Astrocyte (in vitro differentiated cells and primary cell): ENCODE data around the gene PAFAH1B2. TPM values are rescaled to one million over a fixed set of nuclear protein-coding genes. Genes with fewer than 3 reads are reported as not detected.

Experiments
- DNase-seq: peaks from one replicate; pipeline ENCODE4 v3.0.0-alpha.2; 2010; ENCODE audit warnings: low read depth
- FAIRE-seq: peaks from 2 replicates; lab custom pipeline; 2011; peaks lifted over from hg19 to GRCh38; lab: Jason Lieb, UNC
- H2AFZ ChIP-seq: 2 replicates; pipeline ENCODE4 v1.6.0; 2012; ENCODE audit warnings: low read depth, low read length, inconsistent platforms
- H3K27ac ChIP-seq: 2 replicates; pipeline ENCODE4 v1.5.1; 2011; ENCODE audit warnings: low read depth, low read length, inconsistent platforms
- H3K27me3 ChIP-seq: 2 replicates; pipeline ENCODE4 v1.6.0; 2011; ENCODE audit warnings: low read length, inconsistent platforms; ENCODE audit not compliant: insufficient read depth
- H3K36me3 ChIP-seq: 2 replicates; pipeline ENCODE4 v1.5.1; 2011; ENCODE audit warnings: low read length, inconsistent platforms; ENCODE audit not compliant: insufficient read depth
- H3K4me1 ChIP-seq: 2 replicates; pipeline ENCODE4 v1.5.1; 2011; ENCODE audit warnings: low read length, inconsistent platforms; ENCODE audit not compliant: insufficient read depth
- H3K4me2 ChIP-seq: 2 replicates; pipeline ENCODE4 v1.6.0; 2012; ENCODE audit warnings: low read length, inconsistent platforms
- H3K4me3 ChIP-seq: 2 replicates; pipeline ENCODE4 v1.5.1; 2011; ENCODE audit warnings: low read depth, mild to moderate bottlenecking, low read length, inconsistent platforms; ENCODE audit not compliant: insufficient read depth
- H3K79me2 ChIP-seq: 2 replicates; pipeline ENCODE4 v1.6.0; 2012; ENCODE audit warnings: mild to moderate bottlenecking, low read length, inconsistent platforms; ENCODE audit not compliant: insufficient read depth
- H3K9ac ChIP-seq: 2 replicates; pipeline ENCODE4 v1.6.0; 2012; ENCODE audit warnings: mild to moderate bottlenecking, low read length, inconsistent platforms
- H3K9me3 ChIP-seq: 2 replicates; pipeline ENCODE4 v1.5.1; 2012; ENCODE audit warnings: low read depth, mild to moderate bottlenecking, low read length, inconsistent platforms; ENCODE audit not compliant: insufficient read depth
- H4K20me1 ChIP-seq: 2 replicates; pipeline ENCODE4 v1.6.0; 2012; ENCODE audit warnings: low read length, inconsistent platforms; ENCODE audit not compliant: insufficient read depth
- H3K27ac Mint-ChIP-seq: one replicate; pipeline ENCODE4 v1.8.0; 2021; ENCODE audit warnings: mild to moderate bottlenecking, mixed read lengths; ENCODE audit not compliant: unreplicated experiment
- H3K27me3 Mint-ChIP-seq: one replicate; pipeline ENCODE4 v1.8.0; 2021; ENCODE audit warnings: low read depth, mixed read lengths; ENCODE audit not compliant: unreplicated experiment
- H3K36me3 Mint-ChIP-seq: one replicate; pipeline ENCODE4 v1.8.0; 2021; ENCODE audit warnings: low read depth, mixed read lengths; ENCODE audit not compliant: unreplicated experiment
- H3K4me1 Mint-ChIP-seq: one replicate; pipeline ENCODE4 v1.8.0; 2021; ENCODE audit warnings: low read depth, mixed read lengths; ENCODE audit not compliant: unreplicated experiment
- H3K4me3 Mint-ChIP-seq: one replicate; pipeline ENCODE4 v1.8.0; 2021; ENCODE audit warnings: mild to moderate bottlenecking, moderate library complexity, mixed read lengths; ENCODE audit not compliant: unreplicated experiment
- H3K9me3 Mint-ChIP-seq: one replicate; pipeline ENCODE4 v1.8.0; 2021; ENCODE audit warnings: mild to moderate bottlenecking, mixed read lengths; ENCODE audit not compliant: unreplicated experiment
- EZH2 ChIP-seq: IDR thresholded peaks from 2 replicates; pipeline ENCODE4 v1.6.1; 2012; ENCODE audit warnings: mild to moderate bottlenecking, low read length, inconsistent platforms; ENCODE audit not compliant: insufficient read depth
- total RNA-seq: library from RNA; stranded (reverse); gene quantifications from 2 replicates; pipeline ENCODE4 v1.2.1, GENCODE V29; 2021
- TF ChIP-seq, protein P1 (sequence below): IDR thresholded peaks from 2 replicates; pipeline ENCODE4 v1.5.1; 2011; ENCODE audit warnings: low read depth, mild to moderate bottlenecking, inconsistent platforms, low read length, moderate library complexity; ENCODE audit not compliant: insufficient read depth

Gene PAFAH1B2
- total RNA-seq, 1 donor from 2014 or later: 142 TPM

DNA sequence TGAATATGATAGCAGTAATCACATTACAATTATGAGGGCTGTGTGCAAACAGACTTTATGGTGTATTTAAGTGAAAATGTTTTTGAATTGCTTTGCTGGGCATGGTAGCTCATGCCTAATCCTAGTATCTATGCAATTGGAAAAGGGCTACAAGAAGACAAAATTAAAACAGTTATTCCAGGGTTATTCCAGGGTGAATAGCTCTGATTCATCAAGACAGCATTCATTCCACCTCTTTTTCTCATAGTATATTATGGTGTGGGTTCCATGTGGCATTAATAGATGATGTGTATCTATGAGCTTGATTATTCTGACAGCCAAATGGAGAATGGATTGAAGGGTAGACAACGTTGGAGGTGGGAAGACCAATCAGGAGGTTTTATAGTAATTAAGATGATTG, 22.4 kb downstream of the PAFAH1B2 start:
- Mint-ChIP-seq H3K27ac (no peak overlapping the region), H3K36me3 (peaks cover 12% of the 10 kb centered on the region)
- no peak overlapping the region for H3K9ac ChIP-seq

DNA sequence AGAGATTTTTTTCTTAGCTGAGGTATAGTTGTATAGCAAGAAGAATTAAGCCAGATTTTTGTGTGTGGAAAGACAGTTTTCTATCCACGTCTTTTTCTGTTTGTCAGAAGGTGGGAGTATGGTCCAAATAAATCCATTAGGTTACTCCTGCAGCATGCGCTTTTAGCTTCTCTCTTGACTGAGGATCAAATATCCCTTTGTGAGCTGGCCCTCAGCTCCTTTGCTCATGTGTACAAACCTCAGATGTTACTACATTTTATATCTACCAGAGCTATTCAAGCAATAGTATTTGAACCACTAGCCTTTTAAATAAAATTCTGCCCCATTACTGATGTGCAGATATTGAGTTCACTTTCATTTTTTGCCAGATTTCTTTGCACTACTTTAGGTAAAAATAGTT, 25.6 kb downstream of the PAFAH1B2 start:
- Histone ChIP-seq H3K4me2 (no peak overlapping the region), H3K27ac (no peak overlapping the region), H3K4me3 (no peak overlapping the region), H3K4me1 (peaks cover 4% of the 10 kb centered on the region), H3K79me2 (peaks cover 23% of the 10 kb centered on the region), H3K9me3 (no peaks in the 10 kb centered on the region), H3K27me3 (no peaks in the 10 kb centered on the region), H4K20me1 (peaks cover 57% of the 10 kb centered on the region), H3K9ac (no peak overlapping the region), H2AFZ (no peak overlapping the region), H3K36me3 (peaks cover 25% of the 10 kb centered on the region)
- no peak overlapping the region for H3K4me3 Mint-ChIP-seq
- FAIRE-seq: no peak
- H3K4me1 Mint-ChIP-seq: peaks cover 50% of the 10 kb centered on the region
- H3K27me3 Mint-ChIP-seq: no peaks in the 10 kb centered on the region
- H3K36me3 Mint-ChIP-seq: peaks cover 10% of the 10 kb centered on the region
- DNase-seq: no peak
- TF ChIP-seq, protein P1, sequence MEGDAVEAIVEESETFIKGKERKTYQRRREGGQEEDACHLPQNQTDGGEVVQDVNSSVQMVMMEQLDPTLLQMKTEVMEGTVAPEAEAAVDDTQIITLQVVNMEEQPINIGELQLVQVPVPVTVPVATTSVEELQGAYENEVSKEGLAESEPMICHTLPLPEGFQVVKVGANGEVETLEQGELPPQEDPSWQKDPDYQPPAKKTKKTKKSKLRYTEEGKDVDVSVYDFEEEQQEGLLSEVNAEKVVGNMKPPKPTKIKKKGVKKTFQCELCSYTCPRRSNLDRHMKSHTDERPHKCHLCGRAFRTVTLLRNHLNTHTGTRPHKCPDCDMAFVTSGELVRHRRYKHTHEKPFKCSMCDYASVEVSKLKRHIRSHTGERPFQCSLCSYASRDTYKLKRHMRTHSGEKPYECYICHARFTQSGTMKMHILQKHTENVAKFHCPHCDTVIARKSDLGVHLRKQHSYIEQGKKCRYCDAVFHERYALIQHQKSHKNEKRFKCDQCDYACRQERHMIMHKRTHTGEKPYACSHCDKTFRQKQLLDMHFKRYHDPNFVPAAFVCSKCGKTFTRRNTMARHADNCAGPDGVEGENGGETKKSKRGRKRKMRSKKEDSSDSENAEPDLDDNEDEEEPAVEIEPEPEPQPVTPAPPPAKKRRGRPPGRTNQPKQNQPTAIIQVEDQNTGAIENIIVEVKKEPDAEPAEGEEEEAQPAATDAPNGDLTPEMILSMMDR: no peak
- no peak for TF ChIP-seq EZH2
- H3K27ac Mint-ChIP-seq: peak overlapping the region; percentile 24
- H3K9me3 Mint-ChIP-seq: no peaks in the 10 kb centered on the region

More for the DNA sequence above, 22.4 kb downstream of the PAFAH1B2 start:
- Histone ChIP-seq H3K79me2 (peaks cover 37% of the 10 kb centered on the region), H4K20me1 (peaks cover 49% of the 10 kb centered on the region), H3K36me3 (peaks cover 42% of the 10 kb centered on the region), H3K9me3 (no peaks in the 10 kb centered on the region), H3K4me3 (no peak overlapping the region), H3K4me2 (no peak overlapping the region), H3K27me3 (no peaks in the 10 kb centered on the region), H3K4me1 (no peaks in the 10 kb centered on the region), H3K27ac (no peak overlapping the region), H2AFZ (no peak overlapping the region)
- no peak for FAIRE-seq
- Mint-ChIP-seq H3K9me3 (no peaks in the 10 kb centered on the region), H3K4me1 (peaks cover 29% of the 10 kb centered on the region), H3K4me3 (no peak overlapping the region), H3K27me3 (no peaks in the 10 kb centered on the region)
- no peak for TF ChIP-seq EZH2
- TF ChIP-seq, protein P1: no peak
- DNase-seq: no peak

DNA sequence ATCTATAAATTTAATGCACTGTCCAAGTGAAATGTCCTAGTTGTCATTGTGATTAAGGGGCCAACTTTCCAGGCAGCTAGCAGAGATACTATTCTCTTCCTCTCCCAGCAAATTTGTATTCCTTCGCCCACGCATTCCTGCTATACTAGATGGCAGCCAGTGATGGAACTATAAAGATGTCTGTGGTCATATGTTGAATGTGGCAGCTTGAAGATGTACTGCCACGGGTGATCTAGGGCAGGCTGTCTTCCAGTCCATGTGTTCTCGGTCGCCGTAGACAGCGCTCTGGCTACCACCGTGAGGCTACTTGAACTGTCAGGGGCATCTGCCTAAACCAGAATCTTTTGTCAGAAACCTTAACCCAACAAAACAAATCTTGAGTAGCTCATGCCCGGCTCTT, 26.1 kb downstream of the PAFAH1B2 start:
- Histone ChIP-seq H3K9ac (no peak overlapping the region), H3K4me2 (no peak overlapping the region), H3K4me1 (peaks cover 4% of the 10 kb centered on the region), H3K27me3 (no peaks in the 10 kb centered on the region), H3K4me3 (no peak overlapping the region), H3K27ac (no peak overlapping the region), H3K36me3 (peaks cover 24% of the 10 kb centered on the region), H4K20me1 (peaks cover 57% of the 10 kb centered on the region), H3K79me2 (peaks cover 23% of the 10 kb centered on the region), H3K9me3 (no peaks in the 10 kb centered on the region), H2AFZ (no peak overlapping the region)
- DNase-seq (no peak), FAIRE-seq (no peak)
- Mint-ChIP-seq H3K27ac (peak overlapping the region; percentile 24), H3K27me3 (no peaks in the 10 kb centered on the region), H3K36me3 (peaks cover 13% of the 10 kb centered on the region), H3K9me3 (no peaks in the 10 kb centered on the region), H3K4me3 (no peak overlapping the region), H3K4me1 (peaks cover 51% of the 10 kb centered on the region)
- TF ChIP-seq, protein P1: no peak
- TF ChIP-seq EZH2: no peak
